ENCODE results near the gene GPR158. TPM values are rescaled to one million over a fixed set of nuclear protein-coding genes. Genes with fewer than 3 reads are reported as not detected.

Gene GPR158
- total and polyA plus RNA-seq, 2 experiments from 2014 or later, result 0.02 to 0.47 TPM

GRCh38 chr10:25417611-25418010 lies 242.8 kb downstream of the GPR158 start:
- no peak for DNase-seq (ENCODE audit: low spot score)
- no peaks in the 10 kb centered on the region for H3K79me2 ChIP-seq
- no peak overlapping the region for H2AFZ ChIP-seq
- H3K9me3 ChIP-seq (ENCODE audit: low read depth), result no peaks in the 10 kb centered on the region
- no peaks in the 10 kb centered on the region for H3K27me3 ChIP-seq
- H3K4me2 ChIP-seq, result no peak overlapping the region
- no peaks in the 10 kb centered on the region for H4K20me1 ChIP-seq (ENCODE audit: insufficient read depth, poor library complexity, severe bottlenecking)
- H3K9me2 ChIP-seq (replicated peaks; ENCODE audit: insufficient read depth), result no peaks in the 10 kb centered on the region
- no peak overlapping the region for H3K4me3 ChIP-seq
- TF ChIP-seq EZH2 (IDR thresholded peaks at IDR 0.05; ENCODE audit: borderline replicate concordance), result no peak
- no peak for TF ChIP-seq CTCF (IDR thresholded peaks at IDR 0.05; ENCODE audit: poor library complexity)
- no peak for TF ChIP-seq EZH2phosphoT487 (IDR thresholded peaks at IDR 0.05; ENCODE audit: low read depth, severe bottlenecking, unreplicated experiment)
- H3K27ac ChIP-seq, result no peak overlapping the region
- H3K4me1 ChIP-seq (ENCODE audit: insufficient read depth), result no peaks in the 10 kb centered on the region
- H3K36me3 ChIP-seq (replicated peaks; ENCODE audit: insufficient read depth, low read depth), result no peaks in the 10 kb centered on the region
- 85% methylated on average over 2 of the region's 2 CpGs for WGBS (ENCODE audit: low lambda C conversion rate, missing lambda C conversion rate)

- Histone ChIP-seq H2AFZ (no peak overlapping the region), H4K20me1 (ENCODE audit: insufficient read depth, poor library complexity, severe bottlenecking) (no peaks in the 10 kb centered on the region), H3K27ac (no peak overlapping the region), H3K9me2 (replicated peaks; ENCODE audit: insufficient read depth) (no peaks in the 10 kb centered on the region), H3K4me2 (no peak overlapping the region), H3K9me3 (ENCODE audit: low read depth) (no peaks in the 10 kb centered on the region), H3K4me3 (no peak overlapping the region), H3K27me3 (no peaks in the 10 kb centered on the region), H3K36me3 (replicated peaks; ENCODE audit: insufficient read depth, low read depth) (no peaks in the 10 kb centered on the region), H3K4me1 (ENCODE audit: insufficient read depth) (no peaks in the 10 kb centered on the region), H3K79me2 (no peaks in the 10 kb centered on the region)
- WGBS (ENCODE audit: low lambda C conversion rate, missing lambda C conversion rate), result 81% methylated on average over 2 of the region's 2 CpGs
- no peak for TF ChIP-seq EZH2phosphoT487 (IDR thresholded peaks at IDR 0.05; ENCODE audit: low read depth, severe bottlenecking, unreplicated experiment)
- TF ChIP-seq EZH2 (IDR thresholded peaks at IDR 0.05; ENCODE audit: borderline replicate concordance), result no peak
- no peak for TF ChIP-seq CTCF (IDR thresholded peaks at IDR 0.05; ENCODE audit: poor library complexity)
- DNase-seq (ENCODE audit: low spot score), result no peak
Observed at GRCh38 chr10:25425776-25426175, 251.0 kb downstream of the GPR158 start.

DNA sequence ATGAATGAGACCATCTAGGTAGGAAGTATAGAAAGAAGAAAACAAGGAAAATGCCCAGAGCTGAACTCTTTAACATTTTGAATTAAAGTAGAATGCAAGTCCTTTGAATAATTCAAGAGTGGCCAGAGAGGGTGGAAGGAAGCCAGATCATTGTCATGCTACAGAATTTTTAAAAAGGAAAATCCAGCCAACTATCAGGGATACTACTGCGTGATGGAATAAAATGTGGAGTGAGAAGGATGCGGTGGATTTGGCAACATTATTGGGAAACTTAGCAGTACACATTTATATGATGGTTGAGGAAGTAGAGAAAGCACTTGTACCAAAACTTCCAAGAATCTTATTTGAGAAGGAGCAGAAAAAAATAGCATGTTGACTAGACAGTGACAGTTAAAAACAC lies 261.6 kb downstream of the GPR158 start:
- H3K79me2 ChIP-seq, result no peaks in the 10 kb centered on the region
- no peaks in the 10 kb centered on the region for H3K27me3 ChIP-seq
- 94% methylated on average over 2 of the region's 2 CpGs for WGBS (ENCODE audit: low lambda C conversion rate, missing lambda C conversion rate)
- no peak for DNase-seq (ENCODE audit: low spot score)
- no peaks in the 10 kb centered on the region for H3K9me3 ChIP-seq (ENCODE audit: low read depth)
- no peak overlapping the region for H3K4me3 ChIP-seq
- H4K20me1 ChIP-seq (ENCODE audit: insufficient read depth, poor library complexity, severe bottlenecking), result no peaks in the 10 kb centered on the region
- H3K9me2 ChIP-seq (replicated peaks; ENCODE audit: insufficient read depth), result no peaks in the 10 kb centered on the region
- H2AFZ ChIP-seq, result no peak overlapping the region
- TF ChIP-seq EZH2phosphoT487 (IDR thresholded peaks at IDR 0.05; ENCODE audit: low read depth, severe bottlenecking, unreplicated experiment) (no peak), EZH2 (IDR thresholded peaks at IDR 0.05; ENCODE audit: borderline replicate concordance) (no peak), CTCF (IDR thresholded peaks at IDR 0.05; ENCODE audit: poor library complexity) (no peak)
- no peak overlapping the region for H3K4me2 ChIP-seq
- H3K36me3 ChIP-seq (replicated peaks; ENCODE audit: insufficient read depth, low read depth), result no peaks in the 10 kb centered on the region
- H3K27ac ChIP-seq, result no peak overlapping the region
- H3K4me1 ChIP-seq (ENCODE audit: insufficient read depth), result no peaks in the 10 kb centered on the region

GRCh38 chr10:25441270-25441669 lies 266.5 kb downstream of the GPR158 start:
- H4K20me1 ChIP-seq (ENCODE audit: insufficient read depth, poor library complexity, severe bottlenecking), result no peaks in the 10 kb centered on the region
- H3K27me3 ChIP-seq, result no peaks in the 10 kb centered on the region
- no peak overlapping the region for H3K27ac ChIP-seq
- no peak overlapping the region for H3K4me2 ChIP-seq
- TF ChIP-seq EZH2phosphoT487 (IDR thresholded peaks at IDR 0.05; ENCODE audit: low read depth, severe bottlenecking, unreplicated experiment) (no peak), EZH2 (IDR thresholded peaks at IDR 0.05; ENCODE audit: borderline replicate concordance) (no peak), CTCF (IDR thresholded peaks at IDR 0.05; ENCODE audit: poor library complexity) (no peak)
- H3K9me2 ChIP-seq (replicated peaks; ENCODE audit: insufficient read depth), result no peaks in the 10 kb centered on the region
- H3K36me3 ChIP-seq (replicated peaks; ENCODE audit: insufficient read depth, low read depth), result no peaks in the 10 kb centered on the region
- H3K4me1 ChIP-seq (ENCODE audit: insufficient read depth), result no peaks in the 10 kb centered on the region
- H3K79me2 ChIP-seq, result no peaks in the 10 kb centered on the region
- H3K4me3 ChIP-seq, result no peak overlapping the region
- no peak overlapping the region for H2AFZ ChIP-seq
- no peaks in the 10 kb centered on the region for H3K9me3 ChIP-seq (ENCODE audit: low read depth)
- WGBS (ENCODE audit: low lambda C conversion rate, missing lambda C conversion rate), result 80% methylated on average over 1 of the region's 1 CpG
- no peak for DNase-seq (ENCODE audit: low spot score)

Measured in hepatocyte (in vitro differentiated cells).